HG03064 (cell line): ENCODE results near the gene PTPRT.

ENCODE experiments used
- ATAC-seq: cut with Tn5 transposase; IDR thresholded peaks from one replicate; pipeline ENCODE4 v1.9.1; 2021; ENCODE audit warnings: low read depth; ENCODE audit not compliant: unreplicated experiment

The PTPRT gene

DNA sequence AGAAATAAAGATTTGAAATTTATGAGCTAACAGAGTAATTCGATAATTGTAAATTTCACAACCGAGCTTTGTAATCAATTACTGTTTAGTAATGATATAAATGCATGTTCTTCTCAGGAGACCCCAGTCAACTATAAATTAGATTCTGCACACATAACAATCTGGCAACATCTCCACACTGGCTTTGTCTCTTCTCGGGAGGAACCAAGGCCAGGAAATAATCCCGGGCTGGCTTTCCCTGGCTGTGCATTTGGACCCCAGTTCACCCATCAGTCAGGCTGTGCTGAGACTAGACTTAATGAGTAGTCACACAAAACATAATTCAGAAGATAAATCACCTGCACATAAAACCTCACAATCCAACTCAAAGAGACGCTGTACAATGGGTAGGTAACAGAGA, 65.5 kb downstream of the PTPRT start:
- ATAC-seq, result no peak

DNA sequence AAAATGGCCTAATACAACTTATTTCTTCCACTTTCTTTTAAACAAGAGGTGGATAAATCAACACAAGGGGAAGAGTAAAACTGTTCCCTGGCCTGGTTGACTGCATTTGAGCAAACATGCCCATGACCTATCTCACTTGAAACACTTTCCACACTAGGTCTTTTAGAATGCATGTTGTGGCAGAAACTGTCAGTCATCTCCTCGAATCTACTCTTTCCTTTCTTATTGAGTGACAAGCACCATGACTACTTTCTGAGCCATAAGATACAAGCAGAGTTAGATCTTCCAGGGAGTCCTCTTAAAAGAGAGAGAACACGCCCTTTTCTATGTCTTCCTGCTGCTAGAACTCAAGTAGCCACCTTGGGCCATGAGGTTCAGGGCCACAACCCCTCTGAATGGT, 66.5 kb downstream of the PTPRT start:
- no peak for ATAC-seq

DNA sequence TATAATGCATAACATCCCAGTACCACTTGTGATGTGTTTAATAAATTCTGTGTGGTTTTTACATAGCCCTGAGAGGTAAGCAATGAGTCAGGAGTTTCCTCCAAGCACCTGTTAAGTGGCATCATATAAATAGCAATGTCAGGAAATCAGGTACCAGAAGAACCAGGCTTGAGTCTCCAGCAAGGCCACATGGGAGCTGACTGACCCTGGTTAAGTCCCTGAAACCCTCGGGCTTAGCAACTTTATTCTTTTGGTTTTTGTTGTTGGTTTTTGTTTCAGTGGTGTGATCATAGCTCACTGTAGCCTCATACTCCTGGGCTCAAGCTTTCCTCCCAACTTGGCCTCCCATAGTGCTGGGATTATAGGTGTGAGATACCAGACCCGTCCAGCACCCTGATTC, 70.0 kb downstream of the PTPRT start:
- ATAC-seq, result no peak

DNA sequence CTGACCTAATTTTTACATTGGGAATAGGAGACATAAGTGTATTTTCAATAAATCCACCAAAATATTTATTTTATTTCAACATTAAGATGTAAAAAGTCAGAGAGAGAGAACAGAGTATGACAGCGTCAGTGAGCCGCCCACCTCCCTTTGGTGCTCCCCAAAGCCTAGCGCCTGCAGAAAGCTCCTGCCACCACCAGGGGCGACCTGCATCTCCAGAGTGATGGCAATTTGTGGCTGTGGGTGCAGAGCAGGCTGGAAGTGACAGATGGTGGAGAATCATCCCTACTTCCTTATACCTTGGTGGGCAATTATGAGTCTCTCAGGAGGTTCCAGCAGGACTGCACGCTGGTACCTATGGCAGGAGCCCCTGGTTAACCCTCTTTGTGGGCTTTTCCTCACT, 87.3 kb downstream of the PTPRT start:
- ATAC-seq, result no peak

DNA sequence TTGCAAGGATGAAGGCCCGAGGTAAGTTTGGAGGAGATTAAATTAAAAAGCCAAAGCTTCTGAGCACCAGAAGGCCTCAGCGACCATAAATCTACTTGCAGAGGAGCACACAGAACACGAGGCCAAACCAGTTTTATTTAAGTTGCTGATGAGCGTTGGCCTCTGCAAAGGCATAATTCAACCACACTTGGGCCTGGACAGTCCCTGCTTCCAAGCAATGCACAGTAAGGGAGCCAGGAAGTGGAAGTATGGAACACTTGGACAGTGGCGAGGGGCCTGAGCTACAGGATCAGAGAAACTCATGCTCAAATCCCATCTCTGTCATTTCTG, 92.8 kb downstream of the PTPRT start:
- no peak for ATAC-seq

DNA sequence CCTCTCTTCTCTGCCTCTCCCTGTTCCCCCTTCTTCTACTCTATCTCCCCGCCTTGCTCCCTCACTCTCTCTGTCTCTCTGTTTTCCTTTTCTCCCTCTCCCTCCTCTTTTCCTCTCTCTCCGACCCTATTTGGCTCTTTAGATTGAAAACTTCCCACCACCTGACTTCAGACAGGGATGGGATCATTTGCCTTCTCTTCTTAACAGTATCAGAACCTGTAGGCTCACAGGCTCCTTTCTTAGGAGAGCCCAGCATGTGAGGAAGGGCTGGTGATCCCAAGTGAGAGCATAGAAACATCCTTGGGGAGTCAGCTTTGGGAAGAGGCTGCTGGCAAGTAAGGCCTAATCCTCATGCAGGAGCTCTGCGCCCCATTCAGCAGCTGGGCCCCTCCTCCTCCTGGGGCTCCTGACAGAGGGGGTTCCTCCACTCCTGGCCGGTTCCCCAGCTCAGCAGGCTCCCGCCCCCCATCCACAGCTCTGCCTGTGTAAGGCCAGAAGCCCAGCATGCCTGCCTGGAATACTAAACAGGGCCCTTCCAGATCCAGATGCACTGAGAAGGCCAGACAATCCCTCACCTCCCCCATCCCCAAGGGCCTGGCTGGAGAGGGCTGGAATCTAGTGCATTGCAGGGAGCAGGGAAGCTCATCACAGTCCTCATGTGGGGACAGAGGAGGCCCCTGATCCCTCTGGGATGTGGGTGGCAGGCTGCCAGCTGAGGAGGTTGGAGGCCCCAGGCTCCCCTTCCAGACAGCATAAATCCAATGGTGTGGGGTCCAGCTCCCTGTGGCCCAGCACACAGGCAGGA, 93.4 kb downstream of the PTPRT start:
- no peak for ATAC-seq

DNA sequence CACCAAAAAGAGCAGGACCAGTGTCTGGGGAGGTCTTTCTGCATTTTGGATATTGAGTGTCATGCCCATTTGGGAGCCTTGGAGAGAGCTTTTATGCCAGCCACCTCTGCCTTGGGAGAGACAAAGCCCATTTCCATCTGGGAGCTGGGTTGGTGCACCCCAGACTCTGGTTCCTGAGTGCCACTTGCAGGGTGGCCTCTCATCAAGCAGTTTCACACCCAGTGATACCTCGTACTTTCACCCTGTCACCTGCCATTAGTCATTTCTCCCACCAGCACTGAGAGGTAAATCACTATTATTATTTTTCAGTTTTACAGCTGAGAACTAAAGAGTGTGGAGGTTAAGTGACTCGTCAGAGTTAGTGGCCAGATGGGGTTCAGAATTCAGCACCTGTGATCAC, 94.7 kb downstream of the PTPRT start:
- no peak for ATAC-seq

DNA sequence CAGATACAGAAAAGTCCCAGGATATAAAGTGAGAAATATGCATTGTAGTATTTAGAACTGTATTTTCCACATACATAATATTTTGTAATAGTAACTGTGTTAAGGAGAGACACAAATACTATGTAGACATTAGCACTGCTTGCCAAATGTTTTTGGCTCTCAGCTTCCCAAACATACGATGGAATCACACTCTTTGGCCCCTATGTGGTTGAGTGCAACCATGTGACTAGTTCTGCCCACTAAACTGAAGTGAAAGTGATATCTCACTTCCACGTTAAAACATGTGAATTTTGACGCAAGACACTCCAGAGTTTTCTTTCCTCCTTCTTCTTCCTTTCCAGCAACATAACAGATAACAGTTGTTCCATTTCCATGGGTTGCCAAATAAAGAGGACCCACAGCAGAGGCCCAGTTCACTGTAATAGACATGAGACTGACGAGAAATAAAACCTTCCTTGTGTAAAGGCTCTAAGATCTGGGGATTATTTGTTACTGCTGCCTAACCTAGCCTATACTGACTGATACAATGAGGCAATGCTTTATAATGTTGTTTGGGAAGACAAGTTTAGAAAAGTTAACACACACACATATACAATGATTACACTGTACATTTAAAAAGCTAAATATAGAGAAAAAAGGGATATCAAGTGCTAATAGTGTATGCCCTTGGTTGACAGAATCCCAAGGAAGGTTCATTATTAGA, 97.2 kb downstream of the PTPRT start:
- no peak for ATAC-seq

DNA sequence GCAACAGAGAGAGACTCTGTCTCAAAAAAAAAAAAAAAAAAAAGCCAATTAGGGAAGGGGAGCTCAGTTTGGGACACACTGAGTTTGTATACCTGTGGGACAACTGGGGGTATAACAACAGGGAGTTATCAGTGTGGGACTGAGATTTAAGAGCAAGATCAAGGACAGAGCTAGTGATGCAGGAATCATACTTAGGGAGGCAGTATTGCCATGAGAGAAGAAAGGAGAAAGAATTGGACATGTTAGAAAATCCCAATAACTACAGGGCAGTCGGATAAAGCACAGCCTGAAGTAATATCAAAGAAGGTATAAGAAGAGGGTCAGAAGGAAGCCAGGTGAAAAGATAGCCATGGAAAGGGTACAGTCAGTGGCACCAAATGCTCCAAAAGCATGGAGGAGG, 121.2 kb downstream of the PTPRT start:
- ATAC-seq, result no peak

DNA sequence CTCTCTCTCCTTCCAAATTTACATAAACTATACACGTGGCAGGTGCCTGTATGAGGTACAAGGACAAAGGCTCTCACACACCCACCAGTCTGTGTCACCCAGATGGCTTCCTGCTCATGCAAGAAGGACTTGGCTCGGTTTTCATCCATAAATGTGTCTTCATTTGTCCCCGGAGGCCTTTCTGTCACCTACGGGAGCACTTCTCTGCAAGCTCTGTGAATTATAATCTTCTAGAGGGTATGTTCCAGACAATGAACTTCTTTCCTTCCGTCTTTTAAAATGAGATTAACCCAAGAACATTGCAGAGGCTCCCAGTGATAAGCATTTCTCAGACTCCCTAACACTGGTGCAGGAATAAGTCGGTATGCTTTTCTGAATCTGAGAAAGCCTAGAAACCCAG, 123.6 kb downstream of the PTPRT start:
- ATAC-seq, result no peak

DNA sequence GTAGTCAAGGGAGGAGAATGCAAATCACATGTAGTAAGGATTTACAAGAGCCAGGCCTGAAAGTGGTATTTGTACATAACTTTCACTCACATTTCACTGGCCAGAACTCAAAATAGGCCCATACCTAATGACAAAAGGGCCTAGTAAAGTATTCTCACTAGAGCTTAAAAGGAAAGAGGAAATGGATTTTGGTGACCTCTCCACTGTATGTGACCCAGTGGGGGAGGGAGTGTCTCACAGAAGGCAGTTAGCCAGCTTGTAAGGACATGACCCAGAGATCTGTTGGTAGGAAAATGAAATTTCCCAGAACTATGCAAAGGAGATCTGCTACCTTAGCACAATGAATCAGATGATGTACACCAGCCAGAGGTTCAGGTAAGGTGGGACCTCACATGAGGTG, 124.4 kb downstream of the PTPRT start:
- no peak for ATAC-seq

DNA sequence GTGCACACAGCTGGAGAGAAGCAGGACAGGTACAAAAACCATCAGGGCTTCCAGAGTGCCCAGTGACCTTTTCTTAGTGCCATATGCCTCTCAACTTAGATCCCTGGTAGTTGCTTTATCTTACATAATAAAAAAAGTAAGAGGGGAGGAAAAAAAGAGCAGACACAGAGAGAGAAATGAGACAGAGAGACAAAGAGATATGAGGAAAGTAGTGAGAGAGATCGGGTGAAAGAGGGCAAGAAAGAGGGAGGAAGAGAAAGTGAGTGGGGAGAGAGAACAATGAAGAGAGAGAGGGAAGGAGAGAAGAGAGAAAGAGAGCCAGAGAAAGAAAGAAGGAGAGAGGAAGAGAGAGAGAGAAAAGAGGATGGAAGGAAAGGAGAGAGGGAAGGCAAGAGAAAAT, 131.6 kb downstream of the PTPRT start:
- no peak for ATAC-seq

DNA sequence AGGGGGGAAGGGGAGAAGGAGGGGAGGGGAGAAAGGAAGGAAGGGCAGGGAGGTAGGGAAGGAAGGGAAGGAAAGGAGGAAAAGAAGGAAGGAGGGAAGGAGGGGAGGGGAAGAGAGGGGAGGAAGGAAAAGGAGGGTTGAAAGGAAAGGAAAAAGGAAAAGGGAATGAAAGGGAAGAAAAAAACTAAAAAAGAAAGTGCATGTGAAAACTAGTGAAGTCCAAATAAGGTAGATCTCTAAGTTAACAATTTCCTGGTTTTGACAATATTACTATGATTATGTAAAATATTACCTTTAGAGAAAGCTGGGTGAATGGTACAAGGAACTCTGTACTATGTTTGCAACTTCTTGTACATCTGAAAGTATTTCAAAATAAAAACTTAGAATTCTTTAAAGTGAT, 132.4 kb downstream of the PTPRT start:
- ATAC-seq, result no peak

DNA sequence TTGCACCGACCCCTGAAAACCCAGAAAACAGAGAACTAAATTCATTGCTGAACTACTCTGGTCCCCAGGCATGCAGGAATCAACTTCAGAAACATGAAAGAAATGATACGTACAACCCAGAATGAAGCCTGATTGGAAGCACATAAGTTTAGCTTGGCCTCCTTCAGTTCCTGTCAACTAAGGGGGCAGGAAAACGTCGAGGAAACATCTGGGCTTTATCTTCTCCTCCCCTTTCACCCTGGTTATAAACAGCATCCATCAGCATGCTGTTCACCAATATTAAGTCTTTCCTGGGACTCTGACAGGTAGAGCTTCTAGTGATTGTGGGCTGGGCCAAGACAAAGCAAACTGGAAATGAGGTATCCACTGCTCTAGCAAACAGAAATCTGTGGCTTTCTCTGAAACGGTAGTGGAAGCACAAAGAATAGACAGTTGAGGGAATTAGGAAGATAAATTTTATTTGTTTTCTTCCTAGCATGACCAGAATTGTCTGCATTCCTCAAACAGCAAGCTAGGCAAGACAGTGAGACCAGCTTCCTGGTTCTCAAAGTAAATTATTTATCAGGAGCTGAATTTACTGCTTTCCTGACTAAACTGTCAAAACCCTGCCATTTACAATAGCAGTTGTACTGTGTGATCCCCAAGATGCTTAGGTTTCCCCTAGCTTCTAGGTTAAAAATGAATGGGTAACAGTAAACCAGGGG, 134.4 kb downstream of the PTPRT start:
- no peak for ATAC-seq

DNA sequence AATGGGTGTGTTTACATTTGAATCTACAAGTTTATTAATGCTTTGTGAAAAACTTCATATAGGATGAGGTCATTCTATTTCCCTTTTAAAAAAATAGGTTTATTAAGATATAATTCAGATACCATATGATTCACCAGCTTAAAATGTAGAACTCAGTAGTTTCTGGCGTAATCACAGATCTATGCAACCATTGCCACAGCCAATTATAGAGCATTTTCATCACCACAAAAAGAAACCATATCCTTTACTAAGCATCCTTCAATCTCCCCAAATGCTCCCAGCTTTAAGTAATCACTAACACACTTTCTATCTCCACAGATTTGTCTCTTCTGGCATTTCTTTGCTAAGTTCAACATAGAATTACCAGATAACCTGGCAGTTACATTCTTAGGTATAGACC, 137.2 kb downstream of the PTPRT start:
- no peak for ATAC-seq

DNA sequence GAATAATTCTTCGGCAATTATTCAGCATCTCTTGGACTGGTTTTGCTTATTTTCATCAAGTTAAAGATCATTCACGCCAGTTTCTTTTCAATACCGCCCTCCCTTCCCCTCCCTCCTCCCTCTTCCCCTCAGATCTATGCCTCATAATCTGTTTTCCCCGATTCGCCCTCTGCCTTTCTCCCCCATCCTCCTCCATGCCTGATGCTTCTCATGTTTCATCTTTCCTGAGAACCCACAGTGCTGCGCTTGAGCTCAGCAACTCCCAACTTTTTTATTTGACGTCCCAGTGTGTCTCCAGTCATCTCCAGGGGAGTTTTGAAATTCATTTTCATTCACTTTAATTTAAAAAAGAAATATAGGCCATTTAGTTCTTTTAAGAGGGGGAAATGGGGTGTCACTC, 142.7 kb downstream of the PTPRT start:
- ATAC-seq, result no peak

DNA sequence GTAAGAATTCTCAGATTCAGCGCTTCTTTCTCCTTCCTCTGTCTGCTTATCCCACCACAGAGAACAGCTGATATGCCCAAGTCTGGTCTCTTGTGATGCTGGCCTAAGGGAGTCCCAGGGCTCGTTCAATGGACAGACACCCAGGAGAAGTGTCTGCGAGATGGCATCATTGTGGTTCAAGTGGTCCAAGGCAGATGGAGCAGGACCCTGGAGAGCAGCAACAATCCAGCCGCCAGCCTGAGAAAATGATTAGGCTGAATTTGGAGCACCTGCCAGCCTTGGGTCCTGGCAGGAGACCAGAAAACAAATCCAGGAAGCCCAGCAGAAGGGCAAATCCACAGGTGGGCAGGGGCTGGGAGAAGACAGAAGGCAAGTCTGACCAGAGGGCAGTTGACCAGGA, 145.8 kb downstream of the PTPRT start:
- no peak for ATAC-seq

DNA sequence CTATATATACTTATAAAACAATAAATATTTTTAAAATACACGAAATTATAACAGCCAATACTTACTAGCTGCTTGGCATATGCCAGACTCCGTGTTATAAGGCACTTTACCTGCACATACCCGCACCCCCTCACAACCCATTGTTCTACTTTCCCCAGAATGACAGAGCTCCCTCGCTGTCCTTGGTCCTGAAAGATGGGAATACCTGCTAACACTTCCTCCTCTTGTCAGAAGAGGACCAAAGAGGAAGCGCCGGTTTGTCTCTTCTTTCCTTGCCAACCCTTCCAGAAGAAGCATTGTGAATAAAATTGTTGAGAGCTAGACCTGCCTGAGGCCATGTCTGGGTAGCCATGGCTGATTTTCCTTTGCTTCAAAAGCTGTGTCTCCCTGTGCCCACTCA, 149.3 kb downstream of the PTPRT start:
- no peak for ATAC-seq

DNA sequence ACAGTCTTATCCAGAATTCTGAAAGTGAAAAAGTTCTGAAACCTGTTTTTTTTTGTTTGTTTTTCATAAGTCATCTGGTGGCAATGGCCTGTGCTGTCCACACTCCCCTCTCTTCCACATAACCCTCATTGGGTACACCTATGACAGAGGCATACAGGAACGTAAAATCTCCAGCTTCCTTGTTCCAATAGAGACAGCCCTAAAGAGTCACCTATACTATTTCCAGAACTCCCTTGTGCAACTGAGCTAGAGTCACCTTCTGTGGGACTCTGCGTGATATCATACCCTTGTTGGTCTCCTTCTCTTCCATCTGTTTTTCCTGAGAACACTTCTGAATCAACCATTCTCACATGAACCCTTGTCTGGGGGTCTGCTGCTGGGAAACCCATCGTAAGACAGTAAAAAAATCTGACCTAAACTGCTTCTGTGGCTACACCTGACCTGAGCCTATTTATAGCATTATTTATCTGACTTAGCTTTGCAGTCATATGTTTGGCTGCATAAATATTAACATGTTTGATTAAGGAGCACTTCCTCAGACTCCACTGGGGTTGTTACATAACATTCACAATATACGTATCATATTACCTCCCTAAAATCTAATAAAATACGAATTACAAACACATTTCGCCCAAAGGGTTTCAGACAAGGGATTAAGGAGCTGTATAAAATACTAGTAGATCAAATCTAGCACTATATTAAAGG, 151.9 kb downstream of the PTPRT start:
- no peak for ATAC-seq

DNA sequence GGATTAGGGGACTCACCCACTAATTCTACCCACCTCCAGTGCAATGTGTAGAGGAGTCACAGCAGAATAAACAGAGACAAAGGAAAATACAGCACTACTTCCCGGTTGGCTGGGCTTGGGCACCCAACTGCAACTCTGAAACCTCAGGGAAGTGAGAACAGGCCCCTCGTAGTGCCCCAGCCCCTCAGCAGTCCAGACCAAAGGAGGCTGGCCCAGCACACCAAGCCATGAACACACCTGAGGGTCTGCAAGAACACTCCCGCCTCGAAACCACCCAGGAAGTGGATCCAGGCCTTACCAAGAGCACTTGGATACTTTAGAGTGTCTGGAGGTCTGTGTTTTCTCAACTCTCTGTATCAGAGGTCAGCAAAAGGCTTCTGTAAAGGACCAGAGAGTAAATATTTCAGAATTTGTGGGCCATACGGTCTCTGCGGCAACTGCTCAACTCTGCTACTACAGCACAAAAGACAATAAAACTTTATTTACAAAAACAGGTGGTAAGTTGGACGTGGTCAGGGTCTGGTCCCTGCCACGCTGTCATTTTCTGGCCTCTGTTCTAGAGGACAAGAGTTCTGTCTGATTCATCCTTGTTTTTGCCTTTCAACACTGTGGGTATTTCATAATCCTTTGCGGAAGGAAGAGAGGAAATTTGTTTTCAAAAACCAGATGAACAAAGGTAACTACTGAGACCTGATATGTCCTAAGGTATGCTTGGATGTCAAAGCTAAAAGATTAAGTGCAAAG, 154.6 kb downstream of the PTPRT start:
- ATAC-seq, result no peak

DNA sequence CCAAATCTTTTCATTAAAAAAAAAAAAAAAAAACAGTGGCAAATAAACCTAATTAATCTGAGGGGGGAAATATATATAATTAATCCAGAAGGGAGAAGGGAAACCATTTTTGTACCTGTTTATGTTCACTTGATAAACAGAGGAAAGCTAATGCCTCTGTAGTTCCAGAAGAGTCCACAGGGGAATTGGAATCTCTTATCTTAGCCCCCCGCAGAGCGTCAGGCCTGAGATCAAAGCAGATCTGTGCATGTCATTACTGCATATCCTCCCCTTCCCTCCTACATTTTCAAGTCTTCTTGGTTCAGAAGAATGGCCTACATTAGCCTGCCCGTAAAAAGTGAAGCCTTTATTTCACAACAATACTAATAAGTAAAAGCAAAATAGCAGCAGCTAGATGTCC, 157.2 kb downstream of the PTPRT start:
- ATAC-seq, result no peak
